Fibroblast of lung (primary cell): ENCODE data around the gene ARHGEF12. TPM values are rescaled to one million over a fixed set of nuclear protein-coding genes. Genes with fewer than 3 reads are reported as not detected.

Source experiments
- DNase-seq, 2 donors: peaks; one replicate each; pipeline versions ENCODE4 v3.0.0 to v3.0.0-alpha.2; 2010; ENCODE audit warnings: low read depth in 2 of 2
- H2AFZ ChIP-seq: 2 replicates; pipeline ENCODE4 v1.5.1; 2012; ENCODE audit warnings: low read length, control low read depth, inconsistent platforms
- H3K27ac ChIP-seq: 2 replicates; pipeline ENCODE4 v1.5.1; 2011; ENCODE audit warnings: low read length, control low read depth; ENCODE audit not compliant: insufficient read depth
- H3K27me3 ChIP-seq: 2 replicates; pipeline ENCODE4 v1.5.1; 2011; ENCODE audit warnings: mild to moderate bottlenecking, low read length; ENCODE audit not compliant: control insufficient read depth, insufficient read depth
- H3K36me3 ChIP-seq: 2 replicates; pipeline ENCODE4 v1.5.1; 2011; ENCODE audit warnings: low read length; ENCODE audit not compliant: control insufficient read depth, insufficient read depth
- H3K4me1 ChIP-seq: 2 replicates; pipeline ENCODE4 v1.5.1; 2011; ENCODE audit warnings: low read length; ENCODE audit not compliant: control insufficient read depth, insufficient read depth; ENCODE audit errors: extremely low read depth
- H3K4me2 ChIP-seq: 2 replicates; pipeline ENCODE4 v1.5.1; 2011; ENCODE audit warnings: low read length, control low read depth; ENCODE audit not compliant: insufficient read depth; ENCODE audit errors: extremely low read depth
- H3K4me3 ChIP-seq, 4 experiments: fragments of 200-600 bp in 1 of 4; sonication (generic) in 1 of 4; replicated peaks in 1 of 4; 2 replicates each; pipeline ENCODE4 v1.5.1; 2011 to 2016; ENCODE audit warnings: low read length in 4 of 4, low read depth in 3 of 4, mild to moderate bottlenecking in 3 of 4, control low read depth in 2 of 4, inconsistent platforms in 1 of 4, mixed read lengths in 1 of 4; ENCODE audit not compliant: insufficient read depth in 1 of 4; ENCODE audit errors: control extremely low read depth in 1 of 4
- H3K79me2 ChIP-seq: 2 replicates; pipeline ENCODE4 v1.5.1; 2012; ENCODE audit warnings: mild to moderate bottlenecking, low read length, inconsistent platforms; ENCODE audit not compliant: control insufficient read depth, insufficient read depth
- H3K9ac ChIP-seq: 2 replicates; pipeline ENCODE4 v1.5.1; 2011; ENCODE audit warnings: mild to moderate bottlenecking, low read length, control low read depth; ENCODE audit not compliant: insufficient read depth
- H3K9me3 ChIP-seq: 2 replicates; pipeline ENCODE4 v1.5.1; 2012; ENCODE audit warnings: low read depth, low read length; ENCODE audit not compliant: control insufficient read depth, insufficient read depth
- H4K20me1 ChIP-seq: 2 replicates; pipeline ENCODE4 v1.5.1; 2011; ENCODE audit warnings: low read length; ENCODE audit not compliant: control insufficient read depth, insufficient read depth; ENCODE audit errors: extremely low read depth
- EZH2 ChIP-seq: IDR thresholded peaks from 2 replicates; pipeline ENCODE4 v1.5.1; 2012; ENCODE audit warnings: low read length, control low read depth, mild to moderate bottlenecking; ENCODE audit errors: missing control alignments
- polyA plus RNA-seq, 2 donors: library from polyadenylated mRNA; depleted of rRNA in 1 of 2; stranded (reverse) in 1 of 2; unstranded in 1 of 2; fragments of >200 nt; gene quantifications; 2 replicates each; pipeline ENCODE4 v1.2.1, GENCODE V29; 2011 to 2012; ENCODE audit warnings: missing spikeins in 1 of 2
- total RNA-seq: library from RNA; depleted of rRNA; stranded (reverse); fragments of >200 nt; gene quantifications from 2 replicates; pipeline ENCODE4 v1.2.1, GENCODE V29; 2014
- TF ChIP-seq, protein P1 (sequence below), 2 donors: IDR thresholded peaks in 1 of 2; conservative IDR thresholded peaks in 1 of 2; 1 replicate in 1 of 2; 2 replicates in 1 of 2; pipeline ENCODE4 v1.5.1; 2011 to 2012; ENCODE audit warnings: low read length in 2 of 2, control low read depth in 1 of 2, inconsistent platforms in 1 of 2, low read depth in 1 of 2, mild to moderate bottlenecking in 1 of 2

The ARHGEF12 gene
- total and polyA plus RNA-seq, 2 donors (not counting 1 experiment from before 2014, with no cell fraction given), result 63.1 to 141 TPM

- Histone ChIP-seq H3K79me2 (peaks cover 2% of the 10 kb centered on the region), H4K20me1 (no peaks in the 10 kb centered on the region), H2AFZ (no peak overlapping the region), H3K36me3 (no peaks in the 10 kb centered on the region), H3K4me2 (peak overlapping the region; percentile 60), H3K9ac (no peak overlapping the region), H3K27ac (peak overlapping the region; percentile 83), H3K4me1 (peaks cover 7% of the 10 kb centered on the region), H3K4me3 (no peak overlapping the region), H3K27me3 (no peaks in the 10 kb centered on the region), H3K9me3 (no peaks in the 10 kb centered on the region)
- peak; percentile 69 to 73 for DNase-seq
- TF ChIP-seq, protein P1, sequence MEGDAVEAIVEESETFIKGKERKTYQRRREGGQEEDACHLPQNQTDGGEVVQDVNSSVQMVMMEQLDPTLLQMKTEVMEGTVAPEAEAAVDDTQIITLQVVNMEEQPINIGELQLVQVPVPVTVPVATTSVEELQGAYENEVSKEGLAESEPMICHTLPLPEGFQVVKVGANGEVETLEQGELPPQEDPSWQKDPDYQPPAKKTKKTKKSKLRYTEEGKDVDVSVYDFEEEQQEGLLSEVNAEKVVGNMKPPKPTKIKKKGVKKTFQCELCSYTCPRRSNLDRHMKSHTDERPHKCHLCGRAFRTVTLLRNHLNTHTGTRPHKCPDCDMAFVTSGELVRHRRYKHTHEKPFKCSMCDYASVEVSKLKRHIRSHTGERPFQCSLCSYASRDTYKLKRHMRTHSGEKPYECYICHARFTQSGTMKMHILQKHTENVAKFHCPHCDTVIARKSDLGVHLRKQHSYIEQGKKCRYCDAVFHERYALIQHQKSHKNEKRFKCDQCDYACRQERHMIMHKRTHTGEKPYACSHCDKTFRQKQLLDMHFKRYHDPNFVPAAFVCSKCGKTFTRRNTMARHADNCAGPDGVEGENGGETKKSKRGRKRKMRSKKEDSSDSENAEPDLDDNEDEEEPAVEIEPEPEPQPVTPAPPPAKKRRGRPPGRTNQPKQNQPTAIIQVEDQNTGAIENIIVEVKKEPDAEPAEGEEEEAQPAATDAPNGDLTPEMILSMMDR (conservative IDR thresholded peaks at IDR 0.05 in 1 of 2, IDR thresholded peaks at IDR 0.05 in 1 of 2; ENCODE audit: low read depth in 1 of 2, low read length in 2 of 2), result peak; percentile 38 to 44
- no peak for TF ChIP-seq EZH2
These were observed 95.4 kb downstream of the ARHGEF12 start for GRCh38 chr11:120431633-120432032.

DNA sequence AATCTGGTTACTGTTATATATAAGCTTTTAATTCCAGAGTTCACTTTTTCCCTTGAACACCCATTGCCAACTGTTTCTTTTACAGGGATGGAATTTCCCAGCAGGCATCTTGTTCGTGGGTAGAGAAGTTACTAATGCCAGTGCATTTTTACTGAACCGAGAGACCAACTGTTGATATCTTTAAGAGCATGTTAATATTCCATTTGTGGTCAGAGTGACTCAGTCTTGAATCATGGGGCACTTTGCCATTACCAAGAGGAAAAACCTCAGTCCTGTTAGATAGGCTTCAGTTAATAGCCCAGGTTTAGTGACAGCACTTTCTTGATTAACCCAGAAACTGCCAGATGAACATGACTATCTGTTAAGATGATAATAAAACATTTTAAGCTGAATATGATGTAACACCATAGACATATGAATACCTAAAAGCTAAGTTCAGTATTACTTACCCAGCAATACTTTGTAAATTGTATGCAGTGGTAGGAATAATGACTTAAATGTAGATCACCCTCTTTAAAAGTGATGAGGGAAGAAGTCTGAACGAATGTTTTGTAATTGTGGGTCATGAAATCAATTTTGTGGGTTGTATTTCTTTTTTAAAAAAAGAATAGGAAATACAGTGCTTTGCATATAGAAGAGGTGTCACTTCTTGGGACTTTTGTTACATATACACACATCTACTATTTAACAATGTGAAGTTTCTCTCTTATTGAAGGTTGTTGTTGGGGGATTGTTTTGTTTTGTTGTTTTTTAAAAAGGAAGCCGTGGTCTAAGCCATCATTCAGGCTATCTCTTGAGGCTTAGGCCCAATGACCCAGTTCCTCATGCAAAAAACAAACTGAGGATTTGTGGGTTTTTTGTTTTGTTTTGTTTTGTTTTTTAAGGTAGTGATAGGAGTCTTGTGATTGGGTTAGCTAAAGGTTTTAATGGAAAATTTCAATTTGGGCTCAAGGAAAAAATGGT lies 96.1 kb downstream of the ARHGEF12 start:
- Histone ChIP-seq H3K4me3 (no peak overlapping the region), H3K27me3 (no peaks in the 10 kb centered on the region), H4K20me1 (no peaks in the 10 kb centered on the region), H3K79me2 (peaks cover 2% of the 10 kb centered on the region), H2AFZ (no peak overlapping the region), H3K27ac (peak overlapping the region; percentile 83), H3K9me3 (no peaks in the 10 kb centered on the region), H3K4me1 (peaks cover 7% of the 10 kb centered on the region), H3K36me3 (no peaks in the 10 kb centered on the region), H3K9ac (no peak overlapping the region), H3K4me2 (peak overlapping the region; percentile 66)
- peak; percentile 99 for DNase-seq
- TF ChIP-seq EZH2, result no peak

DNA sequence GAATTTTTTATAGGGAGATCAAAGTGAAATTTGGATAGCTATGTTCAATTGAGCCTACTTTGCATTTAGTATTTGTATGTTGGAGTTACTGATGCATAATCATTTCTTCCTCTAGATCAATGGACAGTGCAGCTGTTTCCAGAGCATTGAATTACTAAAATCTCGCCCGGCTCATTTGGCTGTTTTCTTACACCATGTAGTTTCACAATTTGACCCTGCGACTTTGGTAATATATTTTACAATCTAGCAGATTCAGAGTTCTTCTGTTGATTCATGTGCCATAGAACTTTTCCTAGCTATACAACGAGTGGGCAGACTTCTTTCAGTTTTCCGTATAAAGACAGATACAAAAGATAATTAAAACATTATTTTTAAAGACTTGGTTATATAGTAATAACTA lies 105.4 kb downstream of the ARHGEF12 start:
- peak in 1 of 2 donors; percentile 34 for DNase-seq
- H3K36me3 ChIP-seq, result peaks cover 8% of the 10 kb centered on the region
- no peak overlapping the region for H2AFZ ChIP-seq
- H3K9me3 ChIP-seq, result no peaks in the 10 kb centered on the region
- no peak overlapping the region for H3K27ac ChIP-seq
- H3K79me2 ChIP-seq, result no peaks in the 10 kb centered on the region
- no peak overlapping the region for H3K9ac ChIP-seq
- no peak for TF ChIP-seq EZH2
- TF ChIP-seq, protein P1 (conservative IDR thresholded peaks at IDR 0.05 in 1 of 2, IDR thresholded peaks at IDR 0.05 in 1 of 2; ENCODE audit: low read depth in 1 of 2, low read length in 2 of 2), result no peak
- H3K27me3 ChIP-seq, result no peaks in the 10 kb centered on the region
- peaks cover 2% of the 10 kb centered on the region for H4K20me1 ChIP-seq
- H3K4me2 ChIP-seq, result no peak overlapping the region
- no peak overlapping the region for H3K4me3 ChIP-seq
- H3K4me1 ChIP-seq, result no peaks in the 10 kb centered on the region
